Retinal pigment epithelial cell (primary cell): Measurements from ENCODE around the gene CDX2.

Source experiments
- DNase-seq: peaks from one replicate; pipeline ENCODE4 v3.0.0-alpha.2; 2010; ENCODE audit warnings: low read depth
- H3K4me3 ChIP-seq: 2 replicates; pipeline ENCODE4 v1.5.1; 2011; ENCODE audit warnings: mild to moderate bottlenecking, low read length, control low read depth, moderate library complexity
- CTCF ChIP-seq: conservative IDR thresholded peaks from 2 replicates; pipeline ENCODE4 v1.5.1; 2011; ENCODE audit warnings: low read depth, low read length, control low read depth, inconsistent platforms

Gene CDX2

GRCh38 chr13:27968316-27969081 lies 616 bp downstream of the CDX2 start:
- H3K4me3 ChIP-seq, result no peak overlapping the region
- TF ChIP-seq CTCF, result no peak
- no peak for DNase-seq

DNA sequence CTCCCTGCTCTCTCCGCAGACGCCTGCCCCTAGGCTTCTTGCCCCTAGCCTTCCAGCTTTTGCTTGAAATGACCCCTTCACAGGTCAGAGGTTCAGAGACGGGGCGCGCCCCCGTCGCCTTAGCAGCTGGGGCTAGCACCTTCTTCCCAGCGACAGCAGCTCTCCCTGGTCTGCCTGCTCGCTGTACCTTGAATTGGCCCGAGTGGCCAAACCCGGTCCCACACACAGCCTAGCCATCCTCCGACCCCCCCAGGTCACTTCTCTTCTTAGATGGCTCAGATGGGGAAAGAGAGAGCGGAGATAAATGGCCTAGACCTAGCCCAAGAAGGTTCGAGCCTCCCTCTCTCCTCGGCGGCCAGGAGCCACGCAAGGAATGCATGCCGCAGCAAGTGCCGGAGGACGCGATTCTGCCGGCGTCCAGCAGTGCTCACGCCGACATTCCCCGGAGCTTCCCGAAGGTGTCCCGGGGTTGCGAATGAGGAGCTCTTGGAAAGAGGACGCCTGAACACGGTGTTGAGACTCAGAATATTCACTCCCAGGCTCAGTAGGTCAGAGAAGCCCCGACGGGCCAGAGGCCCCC lies 1.3 kb downstream of the CDX2 start:
- no peak overlapping the region for H3K4me3 ChIP-seq
- no peak for TF ChIP-seq CTCF
- DNase-seq, result no peak

- TF ChIP-seq CTCF, result no peak
- H3K4me3 ChIP-seq, result no peak overlapping the region
- DNase-seq, result no peak
Observed at GRCh38 chr13:27967203-27967735, 1.8 kb downstream of the CDX2 start.

- no peak for TF ChIP-seq CTCF
- DNase-seq, result no peak
- no peak overlapping the region for H3K4me3 ChIP-seq
Observed at GRCh38 chr13:27966641-27967202, 2.4 kb downstream of the CDX2 start.

DNA sequence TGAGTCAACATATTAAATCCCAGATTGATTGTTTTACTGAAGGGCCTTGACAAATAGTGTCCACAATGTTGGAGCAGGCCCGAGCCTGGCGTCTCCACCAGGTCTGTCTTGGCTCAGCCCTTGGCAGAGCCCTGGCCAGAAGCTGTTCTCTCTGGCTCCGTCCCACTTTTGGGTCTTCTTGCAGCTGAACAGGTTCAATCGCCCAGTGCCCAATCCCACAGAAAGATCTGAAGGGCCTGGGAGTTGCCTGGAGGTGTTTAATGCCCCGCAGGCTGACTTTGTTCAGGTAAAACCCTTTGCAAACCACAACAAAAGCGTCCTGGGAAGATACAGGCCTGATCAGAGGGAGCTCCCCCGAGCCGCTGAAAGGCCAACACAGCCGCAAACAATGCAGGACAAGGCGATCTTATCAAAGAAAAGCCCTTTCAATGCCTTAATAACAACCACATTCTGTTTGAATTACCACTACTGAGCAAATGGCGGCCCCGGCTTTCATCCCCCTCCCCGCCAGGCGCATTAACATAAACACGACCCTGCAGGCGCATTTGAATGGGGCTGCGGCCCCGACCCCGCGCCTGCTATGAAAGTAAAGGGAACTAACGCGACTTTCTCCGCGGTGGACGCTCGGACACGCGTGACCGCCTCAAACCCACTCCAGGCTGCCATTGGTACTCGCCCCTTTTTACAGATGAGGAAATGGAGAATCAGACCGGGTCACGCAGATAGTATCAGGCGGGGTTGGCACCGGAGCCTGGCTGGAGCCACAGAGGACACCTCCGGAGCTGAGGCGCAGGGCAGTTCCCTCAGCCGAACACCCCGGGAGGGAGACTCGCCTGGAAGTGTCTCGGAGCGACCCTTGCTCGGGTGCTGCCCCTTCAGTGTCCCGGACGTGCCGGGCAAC lies 3.1 kb downstream of the CDX2 start:
- no peak overlapping the region for H3K4me3 ChIP-seq
- no peak for TF ChIP-seq CTCF
- DNase-seq, result no peak

DNA sequence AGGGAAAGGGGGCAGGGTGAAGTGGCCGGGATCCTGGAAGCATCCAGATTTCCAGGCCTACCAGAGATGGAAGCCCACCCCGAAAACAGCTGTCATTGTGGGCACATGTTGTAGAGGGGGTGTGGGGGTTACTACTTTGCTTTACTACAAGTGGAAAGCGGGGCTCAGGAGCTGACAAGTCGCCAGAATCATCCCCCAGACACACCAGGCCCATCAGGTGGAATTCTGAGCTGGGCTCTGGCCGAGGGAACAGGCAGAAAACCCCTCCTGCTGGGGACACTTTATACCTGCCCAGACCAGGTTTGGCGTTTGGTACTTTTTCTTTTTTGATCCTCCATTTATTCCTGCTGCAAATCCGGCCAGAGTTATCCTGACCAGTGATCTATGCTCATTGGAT lies 3.8 kb downstream of the CDX2 start:
- no peak for DNase-seq
- TF ChIP-seq CTCF, result no peak

More for the DNA sequence above, 3.8 kb downstream of the CDX2 start:
- no peak overlapping the region for H3K4me3 ChIP-seq
